Measurements from ENCODE around the gene RORC.

Gene RORC

DNA sequence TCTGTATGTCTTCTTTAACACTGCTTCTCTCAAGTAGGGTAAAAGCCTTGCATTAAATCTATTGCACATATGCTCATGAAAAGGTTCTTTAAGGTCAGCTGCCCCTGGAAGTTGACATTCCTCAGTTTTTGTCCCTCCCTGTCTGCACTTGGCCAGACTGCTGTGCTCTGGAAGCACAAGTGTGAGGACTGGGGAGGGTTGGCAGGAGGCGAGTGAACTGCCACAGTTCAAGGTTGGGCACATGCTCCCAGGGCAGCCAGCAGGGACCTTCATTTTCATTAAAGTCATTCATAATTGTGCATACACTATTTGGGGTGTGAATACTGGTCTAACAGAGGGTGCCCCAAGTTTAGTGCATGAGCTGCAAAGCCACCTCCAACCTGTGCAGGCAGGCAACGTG is 32.8 kb upstream of the RORC start:
- TF ChIP-seq, protein P1, sequence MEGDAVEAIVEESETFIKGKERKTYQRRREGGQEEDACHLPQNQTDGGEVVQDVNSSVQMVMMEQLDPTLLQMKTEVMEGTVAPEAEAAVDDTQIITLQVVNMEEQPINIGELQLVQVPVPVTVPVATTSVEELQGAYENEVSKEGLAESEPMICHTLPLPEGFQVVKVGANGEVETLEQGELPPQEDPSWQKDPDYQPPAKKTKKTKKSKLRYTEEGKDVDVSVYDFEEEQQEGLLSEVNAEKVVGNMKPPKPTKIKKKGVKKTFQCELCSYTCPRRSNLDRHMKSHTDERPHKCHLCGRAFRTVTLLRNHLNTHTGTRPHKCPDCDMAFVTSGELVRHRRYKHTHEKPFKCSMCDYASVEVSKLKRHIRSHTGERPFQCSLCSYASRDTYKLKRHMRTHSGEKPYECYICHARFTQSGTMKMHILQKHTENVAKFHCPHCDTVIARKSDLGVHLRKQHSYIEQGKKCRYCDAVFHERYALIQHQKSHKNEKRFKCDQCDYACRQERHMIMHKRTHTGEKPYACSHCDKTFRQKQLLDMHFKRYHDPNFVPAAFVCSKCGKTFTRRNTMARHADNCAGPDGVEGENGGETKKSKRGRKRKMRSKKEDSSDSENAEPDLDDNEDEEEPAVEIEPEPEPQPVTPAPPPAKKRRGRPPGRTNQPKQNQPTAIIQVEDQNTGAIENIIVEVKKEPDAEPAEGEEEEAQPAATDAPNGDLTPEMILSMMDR (IDR thresholded peaks at IDR 0.05; ENCODE audit: insufficient read depth, low read depth, low read length, missing control alignments) = no peak
- no peak overlapping the region for H3K4me3 ChIP-seq (ENCODE audit: low read depth, low read length)
- no peak for DNase-seq (ENCODE audit: low read depth)

DNA sequence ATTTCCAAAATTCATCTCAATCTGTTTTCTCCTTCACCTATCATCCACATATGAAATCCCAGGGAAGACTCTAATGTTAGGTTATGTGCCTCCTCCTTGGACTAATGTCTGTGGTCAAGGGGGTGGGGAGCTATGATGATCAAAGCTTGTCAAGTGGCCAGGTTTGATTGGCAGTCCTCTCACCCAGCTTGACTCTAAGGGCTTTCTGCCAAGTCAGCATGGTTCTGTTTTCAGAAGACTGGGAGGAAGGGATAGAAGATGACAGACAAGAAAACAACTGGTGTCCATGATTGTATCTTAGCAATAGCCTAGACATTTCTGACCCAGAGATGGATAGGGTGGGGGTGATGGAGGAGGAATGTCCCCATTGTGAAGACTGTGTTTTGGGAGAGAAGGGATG is 31.0 kb upstream of the RORC start:
- TF ChIP-seq, protein P1 (IDR thresholded peaks at IDR 0.05; ENCODE audit: insufficient read depth, low read depth, low read length, missing control alignments) = no peak
- no peak for DNase-seq (ENCODE audit: low read depth)
- H3K4me3 ChIP-seq (ENCODE audit: low read depth, low read length) = no peak overlapping the region

DNA sequence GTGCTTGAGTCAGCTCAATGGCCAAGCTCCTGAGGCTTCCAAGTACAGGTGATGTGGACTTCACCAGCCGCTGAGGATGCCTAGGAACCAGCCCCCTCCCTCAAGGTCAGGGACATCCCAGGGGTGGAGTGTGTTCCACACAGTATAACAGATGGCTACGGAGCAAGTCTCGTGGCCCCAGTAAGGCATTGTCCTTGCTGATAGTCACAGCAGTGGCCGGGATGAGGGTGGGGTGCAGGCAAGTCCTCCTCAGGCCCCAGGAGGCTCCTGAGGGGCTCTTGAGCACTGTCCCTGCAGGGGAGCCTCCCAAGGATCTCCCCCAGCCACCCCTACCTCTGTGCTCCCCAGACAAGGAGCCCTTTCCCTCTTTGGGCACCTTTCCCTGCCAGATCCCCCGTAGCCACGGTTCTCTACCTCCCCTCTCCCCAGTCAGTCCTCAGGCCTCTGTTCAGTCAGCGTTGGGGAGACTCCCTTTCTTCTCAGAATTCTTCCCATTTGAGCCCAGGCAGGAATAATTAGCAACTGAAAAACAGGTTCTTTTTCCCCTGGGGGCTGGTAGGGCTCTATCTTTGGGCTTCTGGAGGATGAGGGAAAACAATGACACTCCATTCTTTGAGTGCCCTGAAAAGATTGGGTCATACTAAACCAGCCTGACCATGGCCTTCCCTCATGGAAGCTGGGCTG is 29.0 kb upstream of the RORC start:
- TF ChIP-seq, protein P1 (IDR thresholded peaks at IDR 0.05; ENCODE audit: insufficient read depth, low read depth, low read length, missing control alignments) = no peak
- no peak overlapping the region for H3K4me3 ChIP-seq (ENCODE audit: low read depth, low read length)
- DNase-seq (ENCODE audit: low read depth) = no peak

DNA sequence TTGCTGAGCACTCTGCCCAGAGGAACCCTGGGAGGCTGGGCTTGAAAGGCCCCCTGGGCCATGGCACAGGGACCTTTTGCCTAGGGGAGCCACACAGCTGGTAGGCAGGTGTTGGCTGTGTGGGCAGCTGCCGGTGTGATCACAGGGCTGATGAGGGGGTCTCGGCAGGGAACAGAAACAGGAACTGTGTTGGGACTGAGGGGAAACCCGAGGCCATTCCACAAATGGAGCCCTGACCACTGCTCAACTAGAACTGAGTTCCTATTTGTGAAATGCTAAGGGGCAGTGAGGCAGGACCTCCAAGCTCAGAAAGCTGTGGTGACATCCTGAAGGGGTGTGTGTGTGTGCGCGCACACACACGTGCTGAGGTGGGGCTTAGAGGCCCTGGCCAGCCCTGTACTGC is 28.3 kb upstream of the RORC start:
- no peak overlapping the region for H3K4me3 ChIP-seq (ENCODE audit: low read depth, low read length)
- no peak for DNase-seq (ENCODE audit: low read depth)
- TF ChIP-seq, protein P1 (IDR thresholded peaks at IDR 0.05; ENCODE audit: insufficient read depth, low read depth, low read length, missing control alignments) = no peak

DNA sequence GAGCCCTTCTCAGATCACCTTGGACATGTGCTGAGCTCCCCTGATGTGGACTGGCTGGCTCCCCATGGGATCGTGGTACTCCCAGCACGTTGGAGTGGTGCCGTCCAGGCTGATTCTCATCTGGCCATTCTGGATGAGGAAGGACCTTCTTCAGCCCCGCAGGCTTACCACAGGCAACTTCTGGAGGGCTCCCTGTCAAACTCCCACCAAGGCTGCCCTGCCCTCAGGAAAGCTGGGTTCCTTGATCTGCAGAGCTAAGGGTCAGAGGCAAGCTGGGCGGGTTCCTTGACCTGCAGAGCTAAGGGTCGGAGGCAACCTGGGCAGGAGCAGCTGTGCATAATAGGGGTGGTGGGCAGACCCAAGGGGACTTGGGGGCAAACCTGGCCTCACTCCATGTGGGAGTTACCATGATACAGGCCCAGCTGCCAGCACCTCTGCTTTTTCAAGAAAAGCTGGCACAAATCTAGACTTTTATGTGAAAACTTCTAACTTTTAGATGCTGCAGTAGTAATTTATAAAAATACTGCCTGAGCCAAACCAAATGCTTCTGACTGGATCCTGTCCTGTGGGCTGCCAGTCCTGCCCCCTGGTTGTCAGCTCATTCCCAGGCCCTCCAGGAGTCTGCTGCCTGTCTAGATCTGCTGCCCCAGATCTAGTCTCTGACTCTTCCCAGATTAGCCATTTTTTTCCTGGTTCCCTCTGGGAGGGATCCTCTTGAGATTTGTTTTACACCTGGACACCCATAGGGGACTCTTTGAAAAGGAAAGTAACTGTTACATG is 27.5 kb upstream of the RORC start:
- TF ChIP-seq, protein P1 (IDR thresholded peaks at IDR 0.05; ENCODE audit: insufficient read depth, low read depth, low read length, missing control alignments) = no peak
- no peak for DNase-seq (ENCODE audit: low read depth)
- no peak overlapping the region for H3K4me3 ChIP-seq (ENCODE audit: low read depth, low read length)

DNA sequence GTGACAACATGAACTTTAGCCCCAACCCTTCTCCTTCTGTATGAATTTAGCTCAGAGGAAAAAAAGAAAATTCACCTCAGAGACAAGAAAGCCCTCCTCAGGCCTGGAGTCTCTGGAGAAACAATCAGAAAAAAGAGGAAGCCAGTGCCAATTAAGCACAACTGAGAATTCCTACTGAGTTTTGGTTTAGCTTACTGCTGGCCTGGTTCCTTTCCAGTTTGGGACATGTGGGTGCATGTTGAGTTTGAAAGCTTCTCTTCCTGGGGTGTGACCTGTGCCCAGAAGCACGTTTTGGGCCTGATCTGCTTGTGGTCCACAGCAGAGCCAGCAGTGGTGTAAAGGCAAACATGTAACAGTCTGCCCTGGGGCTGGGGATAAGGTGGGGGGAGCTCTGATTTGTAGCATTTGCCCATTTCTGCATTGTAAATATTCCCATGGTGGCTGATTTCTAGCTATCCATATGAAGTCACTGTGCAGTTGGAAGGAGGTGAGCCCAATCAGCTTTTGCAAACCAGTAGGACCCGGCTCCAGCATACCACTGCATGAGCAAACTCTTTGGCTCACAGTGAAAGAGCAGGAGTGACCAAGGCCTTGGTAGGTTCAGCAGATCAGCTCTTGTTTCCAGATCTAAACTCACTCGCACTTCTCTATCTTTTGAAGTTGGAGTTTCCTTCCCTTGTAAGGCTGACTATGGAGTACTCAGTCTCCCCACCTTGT is 26.6 kb upstream of the RORC start:
- TF ChIP-seq, protein P1 (IDR thresholded peaks at IDR 0.05; ENCODE audit: insufficient read depth, low read depth, low read length, missing control alignments) = no peak
- DNase-seq (ENCODE audit: low read depth) = no peak
- no peak overlapping the region for H3K4me3 ChIP-seq (ENCODE audit: low read depth, low read length)

Data from GM12865 (cell line).